ENCODE measurements around the gene AKAP13.

GRCh38 chr15:85498471-85498870 is 118.1 kb downstream of the AKAP13 start:
- TF ChIP-seq ZNF133 (tag by site-specific recombination; IDR thresholded peaks at IDR 0.05), result no peak
- no peak for TF ChIP-seq ZNF580 (tag by site-specific recombination; IDR thresholded peaks at IDR 0.05)
- TF ChIP-seq, protein P1, sequence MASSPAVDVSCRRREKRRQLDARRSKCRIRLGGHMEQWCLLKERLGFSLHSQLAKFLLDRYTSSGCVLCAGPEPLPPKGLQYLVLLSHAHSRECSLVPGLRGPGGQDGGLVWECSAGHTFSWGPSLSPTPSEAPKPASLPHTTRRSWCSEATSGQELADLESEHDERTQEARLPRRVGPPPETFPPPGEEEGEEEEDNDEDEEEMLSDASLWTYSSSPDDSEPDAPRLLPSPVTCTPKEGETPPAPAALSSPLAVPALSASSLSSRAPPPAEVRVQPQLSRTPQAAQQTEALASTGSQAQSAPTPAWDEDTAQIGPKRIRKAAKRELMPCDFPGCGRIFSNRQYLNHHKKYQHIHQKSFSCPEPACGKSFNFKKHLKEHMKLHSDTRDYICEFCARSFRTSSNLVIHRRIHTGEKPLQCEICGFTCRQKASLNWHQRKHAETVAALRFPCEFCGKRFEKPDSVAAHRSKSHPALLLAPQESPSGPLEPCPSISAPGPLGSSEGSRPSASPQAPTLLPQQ (tag by site-specific recombination; IDR thresholded peaks at IDR 0.05), result no peak
- TF ChIP-seq WT1 (tag by site-specific recombination; IDR thresholded peaks at IDR 0.05), result no peak

Measured in HEK293 (cell line).